ENCODE results near the gene DNAH11.

Gene DNAH11

GRCh38 chr7:21641546-21641945, 98.7 kb downstream of the DNAH11 start:
- TF ChIP-seq, protein P1, sequence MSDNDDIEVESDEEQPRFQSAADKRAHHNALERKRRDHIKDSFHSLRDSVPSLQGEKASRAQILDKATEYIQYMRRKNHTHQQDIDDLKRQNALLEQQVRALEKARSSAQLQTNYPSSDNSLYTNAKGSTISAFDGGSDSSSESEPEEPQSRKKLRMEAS (IDR thresholded peaks at IDR 0.05): no peak
- TF ChIP-seq, protein P2, sequence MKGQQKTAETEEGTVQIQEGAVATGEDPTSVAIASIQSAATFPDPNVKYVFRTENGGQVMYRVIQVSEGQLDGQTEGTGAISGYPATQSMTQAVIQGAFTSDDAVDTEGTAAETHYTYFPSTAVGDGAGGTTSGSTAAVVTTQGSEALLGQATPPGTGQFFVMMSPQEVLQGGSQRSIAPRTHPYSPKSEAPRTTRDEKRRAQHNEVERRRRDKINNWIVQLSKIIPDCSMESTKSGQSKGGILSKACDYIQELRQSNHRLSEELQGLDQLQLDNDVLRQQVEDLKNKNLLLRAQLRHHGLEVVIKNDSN (IDR thresholded peaks at IDR 0.05): no peak
- no peak for TF ChIP-seq TEAD4 (IDR thresholded peaks at IDR 0.05)
- no peak for TF ChIP-seq REST (IDR thresholded peaks at IDR 0.05; ENCODE audit: low read depth)
- TF ChIP-seq CEBPB (IDR thresholded peaks at IDR 0.05): no peak
- no peak for TF ChIP-seq ZBTB7A (IDR thresholded peaks at IDR 0.05; ENCODE audit: low read depth)

- peak; percentile 43 for TF ChIP-seq TEAD4 (IDR thresholded peaks at IDR 0.05)
- 0 out of 2 replicates have a peak, but pooled peaks have one; percentile 23 for TF ChIP-seq TCF12 (IDR thresholded peaks at IDR 0.05; ENCODE audit: low read depth)
- no peak for TF ChIP-seq REST (IDR thresholded peaks at IDR 0.05; ENCODE audit: low read depth)
- no peak for TF ChIP-seq NFIC (IDR thresholded peaks at IDR 0.05)
- TF ChIP-seq EP300 (IDR thresholded peaks at IDR 0.05; ENCODE audit: borderline replicate concordance): peak; percentile 65; the same call in 1 of the 2 replicates
Observed at GRCh38 chr7:21642422-21642821, 99.6 kb downstream of the DNAH11 start.

DNA sequence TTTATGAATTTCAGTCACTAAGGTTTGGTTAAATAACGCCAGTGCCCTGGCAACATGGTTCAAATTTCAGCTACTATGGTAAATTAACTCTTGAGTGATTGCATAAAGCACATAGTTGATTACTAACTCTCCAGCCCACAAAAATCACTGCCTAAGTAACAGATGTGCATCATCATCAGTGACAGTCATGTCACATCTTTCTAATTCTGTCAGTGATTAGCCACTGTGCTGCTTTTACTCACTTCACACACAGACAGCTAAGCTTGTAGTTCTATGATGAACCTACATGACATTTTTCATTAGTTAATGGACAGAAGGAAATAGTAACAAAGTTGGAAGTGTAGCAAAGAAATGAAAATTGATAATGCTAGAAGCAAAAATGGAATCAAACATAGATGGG, 108.9 kb downstream of the DNAH11 start:
- TF ChIP-seq TAF1 (IDR thresholded peaks at IDR 0.05; ENCODE audit: low read depth): no peak

DNA sequence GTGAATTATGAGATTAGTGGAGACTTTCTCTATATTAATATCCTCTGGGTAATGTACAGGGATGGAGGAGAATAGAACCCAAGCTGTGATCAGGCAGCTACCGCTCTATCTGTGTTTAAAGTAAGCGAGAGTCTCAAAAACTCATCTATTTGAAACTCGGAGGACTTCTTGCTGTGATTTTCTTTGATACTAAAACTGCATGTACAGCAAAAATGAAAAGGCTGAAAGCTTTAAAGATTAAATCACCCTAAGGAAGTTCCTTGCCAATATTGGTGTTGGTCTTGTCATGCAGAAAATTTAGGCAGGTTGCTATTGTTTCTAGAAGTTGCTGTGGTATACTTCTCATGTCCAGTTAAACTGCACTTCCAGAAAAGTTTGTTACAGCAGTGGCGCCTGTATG, 110.8 kb downstream of the DNAH11 start:
- TF ChIP-seq TEAD4 (IDR thresholded peaks at IDR 0.05) (no peak), RAD21 (IDR thresholded peaks at IDR 0.05; ENCODE audit: low read depth) (no peak), EP300 (IDR thresholded peaks at IDR 0.05; ENCODE audit: borderline replicate concordance) (no peak), FOXM1 (IDR thresholded peaks at IDR 0.05; ENCODE audit: borderline replicate concordance, low read depth) (no peak), CREB1 (IDR thresholded peaks at IDR 0.05; ENCODE audit: low read depth) (no peak), CEBPB (IDR thresholded peaks at IDR 0.05) (no peak), REST (IDR thresholded peaks at IDR 0.05; ENCODE audit: low read depth) (no peak), YY1 (IDR thresholded peaks at IDR 0.05; ENCODE audit: low read depth) (no peak), EGR1 (IDR thresholded peaks at IDR 0.05) (no peak), ZBTB7A (IDR thresholded peaks at IDR 0.05; ENCODE audit: low read depth) (no peak), NFIC (IDR thresholded peaks at IDR 0.05) (no peak)
- TF ChIP-seq, protein P2 (IDR thresholded peaks at IDR 0.05): no peak

- TF ChIP-seq EGR1 (IDR thresholded peaks at IDR 0.05) (no peak), NFIC (IDR thresholded peaks at IDR 0.05) (no peak), CREB1 (IDR thresholded peaks at IDR 0.05; ENCODE audit: low read depth) (no peak), ZBTB7A (IDR thresholded peaks at IDR 0.05; ENCODE audit: low read depth) (no peak), TCF12 (IDR thresholded peaks at IDR 0.05; ENCODE audit: low read depth) (no peak), RAD21 (IDR thresholded peaks at IDR 0.05; ENCODE audit: low read depth) (no peak), REST (IDR thresholded peaks at IDR 0.05; ENCODE audit: low read depth) (no peak), CEBPB (IDR thresholded peaks at IDR 0.05) (no peak)
- TF ChIP-seq, protein P2 (IDR thresholded peaks at IDR 0.05): no peak
Observed at GRCh38 chr7:21656081-21656480, 113.2 kb downstream of the DNAH11 start.

Data from Ishikawa (cell line).